ENCODE results near the gene SPTAN1.
"Not testable (repeated sequence)": the region's sequence is repeated elsewhere in the genome, so short reads cannot be mapped to it uniquely, and the experiment has no call there.

The SPTAN1 gene

DNA sequence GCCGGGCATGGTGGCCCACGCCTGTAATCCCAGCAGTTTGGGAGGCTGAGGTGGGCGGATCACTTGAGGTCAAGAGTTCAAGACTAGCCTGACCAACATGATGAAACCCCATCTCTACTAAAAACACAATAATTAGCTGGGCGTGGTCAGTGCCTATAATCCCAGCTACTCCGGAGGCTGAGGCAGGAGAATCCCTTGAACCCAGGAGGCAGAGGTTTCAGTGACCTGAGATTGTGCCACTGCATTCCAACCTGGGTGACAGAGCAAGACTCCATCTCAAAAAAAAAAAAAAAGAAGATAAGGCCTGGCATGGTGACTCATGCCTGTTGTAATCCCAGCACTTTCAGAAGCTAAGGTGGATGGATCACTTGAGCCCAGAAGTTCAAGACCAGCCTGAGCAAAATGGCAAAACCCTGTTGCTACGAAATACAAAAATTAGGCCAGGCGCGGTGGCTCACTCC lies 114.1 kb downstream of the SPTAN1 start:
- not testable (repeated sequence) for DNase-seq (ENCODE audit: low spot score)

DNA sequence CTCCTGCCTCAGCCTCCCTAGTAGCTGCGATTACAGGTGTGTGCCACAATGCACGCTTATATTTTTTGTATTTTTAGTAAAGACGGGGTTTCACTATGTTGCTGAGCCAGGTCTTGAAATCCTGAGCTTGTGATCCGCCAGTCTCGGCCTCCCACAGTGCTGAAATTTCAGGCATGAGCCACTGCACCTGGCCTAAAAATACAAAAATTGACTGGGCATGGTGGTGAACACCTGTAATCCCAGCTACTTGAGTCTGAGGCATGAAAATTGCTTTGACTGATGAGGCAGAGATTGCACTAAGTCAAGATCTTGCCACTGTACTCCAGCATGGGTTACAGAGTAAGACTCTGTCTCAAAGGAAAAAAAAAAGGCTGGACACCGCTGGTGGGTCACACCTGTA lies 117.4 kb downstream of the SPTAN1 start:
- no peak for DNase-seq (ENCODE audit: low spot score)

DNA sequence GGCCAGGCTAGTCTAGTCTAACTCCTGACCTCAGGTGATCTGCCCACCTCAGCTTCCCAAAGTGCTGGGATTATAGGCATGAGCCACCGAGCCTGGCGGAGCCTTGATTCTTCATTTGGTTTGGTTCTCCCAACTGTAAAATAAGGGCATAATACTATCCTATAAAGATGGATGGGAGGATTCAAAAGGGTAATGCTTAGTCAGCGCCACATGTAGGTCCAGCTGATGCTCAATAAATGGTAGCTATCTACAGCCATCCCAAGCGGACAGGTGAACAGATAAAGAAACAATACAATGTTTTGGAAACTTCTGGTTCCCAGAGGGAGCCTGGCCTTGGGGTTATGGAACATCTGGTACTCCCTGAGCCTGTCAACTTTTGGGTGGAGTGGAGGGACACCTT lies 123.0 kb downstream of the SPTAN1 start:
- DNase-seq (ENCODE audit: low spot score): no peak

GRCh38 chr9:128677794-128678193 lies 125.4 kb downstream of the SPTAN1 start:
- no peak for DNase-seq (ENCODE audit: low spot score)

All from hematopoietic multipotent progenitor cell treated with erythropoietin and hydrocortisone succinate and interleukin-3 and kit ligand, for 15 days (in vitro differentiated cells).